Mononuclear cell (primary cell): Measurements from ENCODE around the gene FARS2. TPM values are rescaled to one million over a fixed set of nuclear protein-coding genes. Genes with fewer than 3 reads are reported as not detected.

Experiments used
- H3K27me3 ChIP-seq: 2 replicates; pipeline ENCODE4 v1.6.0; 2011; ENCODE audit warnings: low read length, control low read depth; ENCODE audit not compliant: insufficient read depth
- H3K4me1 ChIP-seq: 2 replicates; pipeline ENCODE4 v1.5.1; 2011; ENCODE audit warnings: mild to moderate bottlenecking, low read length, control low read depth; ENCODE audit not compliant: insufficient read depth
- H3K4me3 ChIP-seq: 2 replicates; pipeline ENCODE4 v1.5.1; 2011; ENCODE audit warnings: mild to moderate bottlenecking, low read length, moderate library complexity
- H3K9me3 ChIP-seq: 2 replicates; pipeline ENCODE4 v1.5.1; 2011; ENCODE audit warnings: low read depth, mild to moderate bottlenecking, control low read depth, low read length
- total RNA-seq: library from RNA; depleted of rRNA; stranded (reverse); fragments of >200 nt; gene quantifications from one replicate; pipeline ENCODE4 v1.2.3, GENCODE V29; 2012

The FARS2 gene
- total RNA-seq, 1 donor: 13.5 TPM

- H3K4me3 ChIP-seq: no peak overlapping the region
- H3K9me3 ChIP-seq: no peaks in the 10 kb centered on the region
These were observed 445.1 kb downstream of the FARS2 start for GRCh38 chr6:5706124-5707033.

GRCh38 chr6:5707281-5708045 is 446.1 kb downstream of the FARS2 start:
- H3K27me3 ChIP-seq: no peaks in the 10 kb centered on the region
- H3K4me1 ChIP-seq: peaks cover 6% of the 10 kb centered on the region

More at GRCh38 chr6:5706124-5707033, 445.1 kb downstream of the FARS2 start:
- H3K27me3 ChIP-seq: no peaks in the 10 kb centered on the region
- peaks cover 6% of the 10 kb centered on the region for H3K4me1 ChIP-seq

GRCh38 chr6:5710516-5710915 is 449.2 kb downstream of the FARS2 start:
- H3K9me3 ChIP-seq: no peaks in the 10 kb centered on the region
- peaks cover 6% of the 10 kb centered on the region for H3K4me1 ChIP-seq
- H3K27me3 ChIP-seq: no peaks in the 10 kb centered on the region
- H3K4me3 ChIP-seq: no peak overlapping the region

More at GRCh38 chr6:5707281-5708045, 446.1 kb downstream of the FARS2 start:
- Histone ChIP-seq H3K9me3 (no peaks in the 10 kb centered on the region), H3K4me3 (no peak overlapping the region)

- peaks cover 6% of the 10 kb centered on the region for H3K4me1 ChIP-seq
- no peaks in the 10 kb centered on the region for H3K27me3 ChIP-seq
- H3K4me3 ChIP-seq: no peak overlapping the region
- no peaks in the 10 kb centered on the region for H3K9me3 ChIP-seq
These were observed 449.6 kb downstream of the FARS2 start for GRCh38 chr6:5710936-5711335.

GRCh38 chr6:5712349-5713215 is 451.3 kb downstream of the FARS2 start:
- Histone ChIP-seq H3K27me3 (no peaks in the 10 kb centered on the region), H3K4me1 (peaks cover 3% of the 10 kb centered on the region), H3K9me3 (no peaks in the 10 kb centered on the region), H3K4me3 (no peak overlapping the region)

GRCh38 chr6:5713519-5713918 is 452.2 kb downstream of the FARS2 start:
- no peak overlapping the region for H3K4me3 ChIP-seq
- H3K9me3 ChIP-seq: no peaks in the 10 kb centered on the region
- H3K4me1 ChIP-seq: peaks cover 8% of the 10 kb centered on the region
- no peaks in the 10 kb centered on the region for H3K27me3 ChIP-seq

- Histone ChIP-seq H3K27me3 (no peaks in the 10 kb centered on the region), H3K9me3 (no peaks in the 10 kb centered on the region), H3K4me1 (peaks cover 30% of the 10 kb centered on the region), H3K4me3 (no peak overlapping the region)
These were observed 457.1 kb downstream of the FARS2 start for GRCh38 chr6:5718231-5718947.

GRCh38 chr6:5723841-5724691 is 462.8 kb downstream of the FARS2 start:
- peaks cover 44% of the 10 kb centered on the region for H3K4me1 ChIP-seq
- peak overlapping the region; percentile 14 for H3K4me3 ChIP-seq
- no peaks in the 10 kb centered on the region for H3K9me3 ChIP-seq
- no peaks in the 10 kb centered on the region for H3K27me3 ChIP-seq

- no peaks in the 10 kb centered on the region for H3K27me3 ChIP-seq
- no peak overlapping the region for H3K4me3 ChIP-seq
- peaks cover 39% of the 10 kb centered on the region for H3K4me1 ChIP-seq
- no peaks in the 10 kb centered on the region for H3K9me3 ChIP-seq
These were observed 463.6 kb downstream of the FARS2 start for GRCh38 chr6:5724911-5725310.

GRCh38 chr6:5726976-5727718 is 465.8 kb downstream of the FARS2 start:
- Histone ChIP-seq H3K9me3 (no peaks in the 10 kb centered on the region), H3K4me3 (no peak overlapping the region), H3K4me1 (peaks cover 39% of the 10 kb centered on the region), H3K27me3 (no peaks in the 10 kb centered on the region)

- Histone ChIP-seq H3K4me3 (no peak overlapping the region), H3K9me3 (no peaks in the 10 kb centered on the region), H3K4me1 (peaks cover 27% of the 10 kb centered on the region), H3K27me3 (no peaks in the 10 kb centered on the region)
These were observed 467.2 kb downstream of the FARS2 start for GRCh38 chr6:5728351-5729079.

- Histone ChIP-seq H3K4me3 (no peak overlapping the region), H3K9me3 (no peaks in the 10 kb centered on the region), H3K27me3 (no peaks in the 10 kb centered on the region), H3K4me1 (peaks cover 21% of the 10 kb centered on the region)
These were observed 467.7 kb downstream of the FARS2 start for GRCh38 chr6:5729080-5729434.
